Islet of Langerhans (tissue), 1 donor: ENCODE data around the gene CPXM2.

Experiments used
- FAIRE-seq: peaks from one replicate; lab custom pipeline; 2011; peaks lifted over from hg19 to GRCh38; lab: Jason Lieb, UNC

CPXM2 gene

DNA sequence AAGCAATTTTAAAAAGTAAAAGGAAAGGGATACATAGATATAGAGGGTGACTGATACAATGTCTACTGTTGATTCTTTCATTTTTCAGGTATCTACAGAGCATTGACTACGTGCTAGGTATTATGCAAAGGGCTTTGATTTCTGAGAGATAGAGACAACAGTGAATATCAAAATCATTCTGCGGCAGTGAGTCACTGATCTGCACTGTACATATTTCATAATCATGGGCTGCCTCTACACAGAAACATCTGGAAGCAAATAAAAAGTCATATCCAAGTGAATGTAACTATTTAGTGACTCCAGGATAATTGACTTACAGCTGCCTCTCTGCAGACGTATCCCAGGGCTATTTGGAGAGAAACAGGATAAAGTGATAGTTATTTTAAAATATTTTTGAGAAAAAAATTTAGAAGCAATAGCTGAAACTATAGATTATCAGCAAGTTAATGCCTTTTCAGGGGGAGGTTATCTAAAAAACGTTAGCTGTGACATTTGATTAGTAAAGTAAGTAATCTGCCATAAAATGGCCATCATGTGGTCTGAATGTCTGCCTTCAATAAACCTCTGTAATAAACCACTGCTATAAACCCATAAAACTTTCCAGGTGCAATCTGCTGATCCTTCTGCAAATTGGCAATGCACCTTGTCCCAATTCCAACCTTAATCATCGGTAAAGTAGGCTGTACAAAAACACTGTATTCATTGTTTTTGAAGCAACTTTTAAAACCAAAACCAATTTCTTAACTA, 43.7 kb downstream of the CPXM2 start:
- FAIRE-seq = no peak

DNA sequence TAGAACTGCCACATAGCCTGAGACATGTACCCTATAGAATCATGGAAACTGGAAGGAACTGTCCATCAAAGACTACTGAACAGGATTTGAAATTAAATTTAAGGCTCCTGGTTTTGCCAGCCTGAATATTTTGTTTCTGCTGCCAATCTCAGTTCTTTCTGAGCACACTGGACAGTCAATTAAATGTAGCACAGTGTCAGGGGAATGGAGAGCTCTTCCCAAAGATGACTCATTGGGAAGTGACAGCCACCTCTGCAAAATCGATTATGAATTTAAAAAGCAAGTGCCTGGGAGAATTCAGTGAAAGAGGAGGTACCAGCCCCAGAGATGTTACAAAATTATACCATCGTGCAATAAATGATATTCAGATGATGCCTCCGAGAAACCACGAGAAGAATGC, 47.8 kb downstream of the CPXM2 start:
- FAIRE-seq = no peak

DNA sequence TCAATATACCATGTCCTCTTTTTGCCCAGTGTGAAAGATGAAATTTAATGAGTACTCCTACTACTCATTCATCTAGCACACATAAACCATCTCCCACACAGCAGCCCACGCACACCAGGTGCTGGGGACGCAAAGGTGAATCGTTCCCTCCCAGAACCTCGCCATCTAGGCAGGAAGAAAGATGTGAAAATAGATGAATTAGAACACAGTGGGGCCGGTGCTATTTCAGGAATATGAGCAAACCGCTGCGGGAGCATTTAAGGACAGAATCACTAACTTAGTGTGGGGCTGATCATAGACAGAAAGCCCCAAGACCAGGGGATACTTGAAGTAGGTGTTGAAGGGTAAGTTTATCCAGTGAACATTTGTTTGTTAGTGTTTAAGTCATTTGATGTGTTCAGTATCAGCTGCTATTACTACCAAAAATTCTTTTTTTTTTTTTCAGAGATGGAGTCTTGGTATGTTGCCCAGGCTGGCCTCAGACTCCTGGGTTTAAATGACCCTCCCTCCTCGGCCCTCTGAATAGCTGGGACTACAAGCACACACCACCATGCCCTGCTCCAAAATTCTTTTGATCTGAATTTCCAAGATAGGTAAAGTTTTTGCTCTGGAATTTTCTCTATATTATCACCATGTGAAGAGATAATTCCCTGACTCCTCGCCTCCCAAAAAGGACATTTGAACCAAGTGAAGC, 48.8 kb downstream of the CPXM2 start:
- FAIRE-seq = no peak

DNA sequence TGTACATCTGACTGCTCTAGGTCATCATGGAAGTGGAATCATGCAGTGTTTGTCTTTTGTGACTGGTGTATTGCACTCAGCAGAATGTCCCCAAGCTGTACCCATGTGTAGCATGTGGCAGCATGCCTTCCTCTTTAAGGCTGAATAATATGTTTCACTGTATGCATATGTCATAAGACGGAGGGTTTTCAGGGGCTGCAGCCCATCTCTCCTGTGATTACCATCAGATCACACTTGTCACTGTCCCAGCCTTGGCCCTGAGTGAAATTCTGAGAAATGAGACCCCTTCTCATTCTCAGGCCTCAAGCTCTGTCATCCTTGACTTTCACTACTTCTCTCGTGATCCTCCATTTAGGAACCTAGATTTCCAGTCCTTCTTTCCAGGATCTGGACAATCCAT, 50.0 kb downstream of the CPXM2 start:
- no peak for FAIRE-seq

DNA sequence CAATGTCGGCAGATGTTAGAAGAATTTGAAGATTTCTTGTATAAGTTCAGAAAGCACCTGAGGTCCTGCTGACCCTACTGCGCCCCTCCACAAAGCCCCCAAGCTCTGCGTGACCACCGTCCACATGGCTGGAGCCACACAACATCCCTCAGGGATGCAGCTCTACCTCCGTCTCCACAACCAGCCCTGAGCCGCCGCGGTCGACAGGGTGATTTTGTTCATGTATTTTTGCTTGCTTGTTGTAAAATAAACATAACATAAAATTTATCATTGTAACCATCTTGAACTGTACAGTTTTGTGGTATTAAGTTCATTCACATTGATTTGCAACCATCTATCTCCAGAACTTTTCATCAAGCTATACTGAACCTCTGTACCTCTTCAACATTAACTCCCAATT, 50.5 kb downstream of the CPXM2 start:
- no peak for FAIRE-seq

DNA sequence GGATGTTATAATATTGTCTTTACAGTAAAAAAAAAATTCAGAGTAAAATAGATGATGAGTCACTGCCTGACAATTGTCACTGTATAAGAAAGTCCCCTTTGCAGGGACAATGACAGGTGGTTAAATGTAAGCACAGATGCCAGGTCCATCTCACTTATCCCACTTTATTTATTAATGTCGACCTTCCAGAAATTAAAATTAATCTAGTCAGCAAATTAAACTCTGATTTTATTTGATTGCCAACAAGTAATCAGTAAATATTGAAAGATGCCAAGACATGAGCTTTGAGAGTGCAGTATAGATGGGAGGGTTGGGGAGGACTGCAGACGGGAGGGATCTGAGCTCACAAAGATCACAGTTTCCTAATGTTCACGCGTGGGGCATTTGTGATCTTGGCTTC, 50.9 kb downstream of the CPXM2 start:
- no peak for FAIRE-seq

DNA sequence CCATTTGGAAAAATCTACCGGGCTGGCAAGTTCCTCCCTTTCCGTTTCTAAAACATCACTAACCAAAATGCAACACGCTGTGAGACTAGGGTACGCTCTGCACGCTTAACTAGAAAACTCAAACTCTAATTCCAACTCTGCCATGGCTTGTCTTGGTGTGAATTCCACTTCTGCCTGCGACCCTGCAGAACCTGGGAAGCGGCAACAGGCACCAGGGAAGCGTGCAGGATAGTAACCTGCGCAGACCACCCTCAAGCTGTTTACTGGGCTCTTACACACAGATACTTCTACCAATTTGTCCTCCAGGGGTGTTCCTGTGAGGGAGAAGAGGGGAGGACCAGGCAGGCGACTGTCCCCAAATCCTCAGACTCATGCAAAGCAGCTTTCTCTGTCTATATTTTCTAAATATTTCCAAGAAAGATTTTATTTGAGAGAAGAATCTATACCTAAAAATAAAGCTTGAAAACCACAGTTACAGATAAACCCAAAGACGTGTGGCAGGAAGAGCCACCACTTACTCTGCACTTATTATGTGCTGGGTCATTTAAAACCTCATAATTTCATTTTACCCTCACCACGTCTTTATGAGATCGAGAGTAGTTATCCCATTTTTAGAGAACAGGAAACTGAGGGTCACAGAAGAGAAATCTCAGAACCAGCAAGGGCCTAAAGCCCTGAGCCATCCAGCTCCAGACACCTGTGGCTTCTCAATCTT, 52.9 kb downstream of the CPXM2 start:
- no peak for FAIRE-seq

DNA sequence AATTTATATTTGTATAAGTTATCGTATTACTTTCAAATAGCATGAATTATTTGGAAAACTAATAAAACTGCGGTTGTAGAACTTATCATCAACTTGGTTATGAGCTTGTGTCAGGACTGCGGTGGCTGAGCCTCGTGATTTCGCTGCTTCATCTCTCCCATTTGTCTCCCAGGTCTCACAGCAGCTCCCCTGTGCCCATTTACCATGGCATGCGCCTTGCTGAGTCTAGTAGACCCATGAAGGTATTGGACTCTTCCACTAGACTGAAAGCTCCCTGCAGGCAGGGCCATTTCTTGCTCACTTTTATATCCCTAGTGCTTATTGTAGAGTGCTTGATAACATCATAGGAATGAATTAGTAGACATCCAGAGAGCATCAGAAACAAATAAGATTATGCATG, 53.9 kb downstream of the CPXM2 start:
- no peak for FAIRE-seq

DNA sequence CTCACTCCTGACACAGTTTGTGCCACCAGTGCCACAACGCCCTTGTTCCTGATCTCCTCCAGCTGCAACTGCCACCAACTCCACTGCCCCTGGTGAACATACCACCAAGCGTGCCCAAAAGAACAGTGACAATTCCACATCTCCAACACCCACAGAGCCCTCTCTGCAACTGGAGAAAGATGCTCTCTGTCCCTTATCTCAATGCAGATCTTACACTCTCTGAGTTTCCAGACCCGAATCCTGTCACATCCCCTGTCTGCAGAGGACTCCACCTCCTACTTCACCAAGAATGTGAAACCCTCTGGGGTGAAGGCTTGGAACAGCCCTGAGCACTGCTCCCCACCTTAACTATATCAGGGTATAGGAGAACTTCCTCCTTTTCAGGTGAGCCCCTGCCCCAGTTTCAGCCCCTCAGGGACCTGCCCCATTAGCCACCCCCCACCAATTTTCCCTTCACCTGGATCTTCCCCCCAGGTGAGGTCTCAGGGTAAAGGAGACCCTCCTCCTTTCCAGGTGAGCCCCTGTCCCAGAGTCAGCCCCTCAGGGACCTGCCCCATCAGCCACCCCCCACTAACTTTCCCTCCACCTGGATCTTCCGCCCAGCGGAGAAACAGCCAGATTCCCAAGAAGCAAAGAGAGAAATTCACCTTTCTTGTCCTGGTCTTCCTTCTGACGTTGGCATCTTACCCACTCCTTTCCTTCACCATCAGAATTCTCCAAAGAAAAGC, 55.0 kb downstream of the CPXM2 start:
- no peak for FAIRE-seq

DNA sequence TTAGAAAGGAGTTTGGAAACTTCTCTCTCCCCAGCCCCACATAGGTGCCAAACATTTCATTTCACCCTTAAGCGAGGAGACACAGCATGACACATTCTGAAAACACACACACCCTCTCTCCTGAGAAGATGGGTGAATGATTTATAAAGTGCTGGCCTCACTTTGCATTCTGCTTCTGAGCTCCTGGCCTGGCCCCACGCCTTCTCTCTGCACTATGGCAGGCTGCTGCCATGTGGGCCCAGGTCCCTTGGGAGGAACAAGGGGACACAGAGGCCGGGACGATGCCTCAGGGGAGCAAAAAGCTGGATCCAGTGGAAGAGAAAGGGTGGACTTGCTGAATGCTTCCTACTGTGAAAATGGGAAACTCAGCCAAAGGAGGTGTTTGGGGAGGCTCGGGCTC, 56.0 kb downstream of the CPXM2 start:
- FAIRE-seq = no peak

DNA sequence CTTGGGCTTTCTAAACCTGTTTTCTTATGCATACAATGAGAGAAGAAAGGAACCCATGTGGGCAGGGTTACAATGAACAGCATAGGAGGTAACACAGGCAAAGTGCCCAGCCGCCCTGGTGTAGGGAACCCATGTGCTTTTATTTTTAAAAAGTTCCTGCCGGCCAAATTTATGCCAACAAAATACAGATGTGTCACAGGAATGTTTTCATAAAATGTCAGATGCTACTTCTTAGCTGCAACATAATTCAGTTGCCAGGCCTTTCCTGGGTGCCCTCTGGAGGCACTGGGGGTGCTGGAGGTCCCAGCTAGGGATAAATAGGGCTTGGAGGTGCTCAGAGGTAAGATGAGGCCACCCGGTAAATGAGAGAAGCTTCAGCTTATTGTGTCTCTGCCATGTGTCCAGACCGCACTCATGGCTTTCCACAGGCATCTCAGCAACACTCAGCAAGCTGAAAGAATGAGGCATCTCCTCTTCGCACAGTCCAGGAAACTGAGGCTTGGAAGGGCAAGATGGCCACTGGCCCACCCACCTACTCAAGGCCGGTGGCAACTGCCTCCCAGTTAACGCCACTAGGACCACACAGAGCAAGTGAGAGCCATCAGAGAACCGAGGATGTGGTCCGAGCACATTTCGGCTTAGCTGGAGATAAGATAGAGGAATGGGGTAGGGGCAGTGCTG, 58.3 kb downstream of the CPXM2 start:
- FAIRE-seq = no peak

DNA sequence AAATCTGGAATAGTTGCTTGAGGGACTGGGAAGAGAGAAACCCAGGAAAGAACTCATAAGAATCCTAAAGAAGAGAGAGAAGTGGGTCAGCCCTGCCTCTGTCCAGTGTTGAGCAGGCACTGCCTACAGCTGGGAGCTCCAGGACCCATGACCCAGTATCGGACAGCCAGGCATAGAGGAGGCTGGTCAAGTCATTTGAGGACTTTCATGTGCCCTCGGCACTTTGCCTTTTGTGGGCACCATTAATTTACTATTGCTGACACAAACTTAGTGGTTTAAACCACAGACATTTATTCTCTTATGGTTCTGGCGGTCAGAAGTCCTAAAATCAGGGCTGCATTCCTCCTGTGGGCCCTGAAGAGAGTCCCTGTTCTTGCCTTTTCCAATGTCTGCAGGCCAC, 60.3 kb downstream of the CPXM2 start:
- no peak for FAIRE-seq

DNA sequence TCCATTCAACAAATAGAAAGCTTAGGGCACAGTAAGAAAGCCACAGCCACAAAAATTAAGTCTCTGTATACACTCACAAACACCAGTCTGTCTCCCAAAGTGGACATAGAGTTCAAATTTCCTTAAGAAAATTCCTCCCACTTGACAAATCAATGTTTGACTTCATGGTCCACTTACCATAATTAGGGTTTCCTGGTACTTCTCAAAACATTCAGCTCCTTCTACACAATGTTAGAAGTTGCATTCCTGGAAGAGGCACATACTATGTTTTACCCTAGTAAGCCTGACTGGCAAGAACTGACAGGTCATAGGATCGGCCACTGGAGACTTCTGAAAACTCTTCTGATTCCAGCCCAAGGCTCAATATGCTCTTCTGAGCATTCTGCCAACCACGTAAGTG, 70.5 kb downstream of the CPXM2 start:
- FAIRE-seq = no peak

DNA sequence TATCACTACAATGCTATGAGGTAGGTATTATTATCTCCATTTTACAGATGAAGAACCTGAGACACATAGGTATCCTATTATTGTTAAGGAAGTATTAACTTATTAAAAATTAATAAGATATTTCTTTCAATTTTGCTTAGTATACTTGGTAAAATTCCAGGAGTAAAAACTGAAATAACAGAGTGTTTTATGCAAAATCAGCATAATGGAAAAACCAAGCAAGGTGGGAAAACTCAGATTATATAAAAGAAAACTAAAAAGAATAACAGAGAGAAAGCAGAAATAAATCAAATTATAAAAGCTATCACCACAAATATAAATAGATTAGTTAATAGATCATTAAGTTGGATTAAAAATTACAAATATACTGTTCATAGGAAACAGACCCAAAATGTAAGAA, 82.0 kb downstream of the CPXM2 start:
- no peak for FAIRE-seq

DNA sequence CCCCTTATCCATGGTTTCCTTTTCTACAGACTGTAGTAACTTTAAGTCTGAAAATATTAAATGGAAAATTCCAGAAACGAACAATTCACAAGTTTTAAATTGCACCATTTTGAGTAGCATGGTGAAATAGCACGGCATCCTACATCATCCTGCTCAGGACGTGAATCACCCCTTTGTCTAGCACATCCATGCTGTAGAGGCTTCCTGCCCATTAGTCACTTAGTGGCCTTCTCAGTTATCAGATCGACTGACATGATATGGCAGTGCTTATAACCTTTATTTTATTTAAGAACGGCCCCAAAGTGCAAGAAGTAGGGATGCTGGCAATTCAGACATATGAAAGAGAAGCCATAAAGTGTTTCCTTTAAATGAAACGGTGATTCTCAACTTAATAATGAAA, 82.7 kb downstream of the CPXM2 start:
- no peak for FAIRE-seq

DNA sequence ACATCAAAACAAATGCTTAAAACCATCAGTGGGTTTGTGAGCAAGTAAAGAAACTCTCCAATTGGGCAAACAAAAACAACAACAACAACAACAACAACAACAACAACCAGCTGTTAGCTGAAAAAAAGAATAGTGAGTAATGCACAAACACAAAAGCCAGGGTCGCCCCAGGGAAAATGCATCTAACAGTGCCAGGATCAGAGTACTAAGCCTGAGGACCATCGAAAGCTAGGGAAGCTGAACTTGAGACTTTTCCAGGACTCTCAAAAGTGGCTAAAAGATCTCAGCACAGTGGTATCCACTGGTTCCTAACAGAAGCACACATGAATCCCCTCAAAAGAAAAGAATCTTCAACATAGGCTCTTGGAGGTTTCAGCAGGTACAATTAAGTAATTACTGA, 83.3 kb downstream of the CPXM2 start:
- no peak for FAIRE-seq

DNA sequence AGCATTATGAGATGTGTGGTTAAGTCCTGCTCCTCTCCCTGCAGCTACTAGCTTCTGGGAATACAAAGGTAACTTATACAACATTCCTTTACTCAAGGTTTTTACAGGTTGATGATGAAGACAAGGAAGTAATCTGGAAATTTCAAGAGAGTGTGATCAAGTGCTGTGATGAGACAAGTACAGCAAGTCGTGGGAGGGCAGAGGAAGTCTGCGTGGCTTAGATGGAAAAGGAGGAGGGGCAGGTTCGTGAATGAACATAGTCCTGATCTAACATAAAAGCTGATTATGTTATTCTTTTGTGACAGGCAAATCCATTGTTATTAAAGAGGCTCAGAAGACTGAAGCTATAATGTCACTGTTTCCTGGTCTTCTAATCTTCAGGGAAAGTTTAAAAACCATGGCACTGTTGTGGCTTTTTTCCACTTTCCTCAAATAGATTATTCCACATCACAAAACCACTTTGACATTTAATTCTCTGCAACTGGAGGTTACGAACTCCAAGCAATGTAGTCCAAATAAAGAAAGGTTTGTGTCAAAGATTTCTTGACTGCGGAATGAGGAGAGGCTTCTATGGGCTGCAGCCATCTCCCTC, 84.1 kb downstream of the CPXM2 start:
- FAIRE-seq = no peak

DNA sequence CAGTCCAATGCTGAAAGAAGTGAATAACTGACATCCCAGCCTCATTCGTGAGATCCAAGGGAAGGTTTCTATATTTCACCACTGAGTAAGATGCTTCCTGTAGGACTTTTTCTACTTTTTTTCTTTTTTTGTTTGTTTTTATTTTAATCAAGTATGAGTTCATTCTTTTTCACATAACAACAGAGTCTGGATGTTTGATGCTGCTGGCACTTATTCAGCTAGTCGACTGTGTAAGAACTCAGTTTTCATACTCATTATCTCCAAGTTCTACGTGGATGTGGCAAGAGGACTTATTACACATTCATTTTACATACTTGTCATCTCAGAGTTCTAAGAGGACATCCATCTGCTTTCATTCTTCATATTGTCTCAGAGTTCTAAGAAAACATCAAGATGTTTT, 86.9 kb downstream of the CPXM2 start:
- FAIRE-seq = no peak

DNA sequence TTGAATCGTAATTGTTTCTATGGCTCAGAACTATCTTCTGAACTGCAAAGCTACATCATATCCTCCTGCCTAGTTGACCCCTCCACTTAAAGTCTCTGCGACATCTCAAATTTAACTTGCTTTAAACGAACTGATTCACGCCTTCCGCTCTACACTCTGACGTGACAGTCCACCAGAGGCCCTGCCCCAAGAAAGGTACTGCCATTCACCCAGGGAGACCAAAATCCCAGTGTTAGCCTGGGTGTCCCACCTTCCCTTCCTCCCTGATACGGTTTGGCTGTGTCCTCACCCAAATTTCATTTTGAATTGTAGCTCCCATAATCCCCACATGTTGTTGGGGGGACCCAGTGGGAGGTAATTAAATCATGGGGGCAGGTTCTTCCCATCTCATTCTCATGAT, 90.8 kb downstream of the CPXM2 start:
- no peak for FAIRE-seq

DNA sequence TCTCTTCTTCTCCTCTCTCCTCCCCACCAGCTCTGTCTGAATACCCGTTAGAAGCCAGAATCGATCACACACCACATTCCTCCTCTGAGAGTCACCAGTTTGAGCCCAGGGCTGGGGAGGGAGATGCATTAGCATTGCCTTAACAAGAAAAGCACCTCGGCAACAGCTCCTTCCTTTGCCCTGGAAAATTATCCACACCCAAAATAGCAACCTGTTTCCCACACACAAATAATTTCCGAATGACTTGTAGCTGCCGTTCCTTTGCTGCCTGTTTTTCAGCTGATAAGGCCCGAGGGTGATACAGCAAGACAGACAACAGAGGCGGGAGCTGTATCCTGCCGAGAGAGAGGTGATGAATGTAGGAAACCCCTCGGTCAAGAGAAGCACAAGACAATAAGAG, 91.3 kb downstream of the CPXM2 start:
- FAIRE-seq = no peak

DNA sequence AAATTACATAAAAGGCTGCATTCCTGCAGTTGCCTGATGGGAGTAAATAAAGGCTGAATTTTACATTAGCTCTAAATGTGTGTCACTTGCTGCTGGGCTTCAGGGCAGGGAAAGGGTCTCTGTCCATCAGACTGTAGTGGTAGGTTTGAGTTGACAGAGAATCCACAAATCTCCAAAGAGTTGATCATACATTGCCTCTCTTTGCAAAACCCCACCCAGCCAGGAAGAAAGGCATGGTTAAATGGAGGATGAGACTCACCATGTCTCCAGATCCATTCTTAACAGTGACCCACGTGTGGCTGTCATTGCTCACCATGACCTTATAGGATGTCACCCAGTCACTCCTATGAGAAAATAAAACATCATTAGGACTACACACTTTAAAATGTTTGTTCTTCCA, 92.8 kb downstream of the CPXM2 start:
- FAIRE-seq = no peak

DNA sequence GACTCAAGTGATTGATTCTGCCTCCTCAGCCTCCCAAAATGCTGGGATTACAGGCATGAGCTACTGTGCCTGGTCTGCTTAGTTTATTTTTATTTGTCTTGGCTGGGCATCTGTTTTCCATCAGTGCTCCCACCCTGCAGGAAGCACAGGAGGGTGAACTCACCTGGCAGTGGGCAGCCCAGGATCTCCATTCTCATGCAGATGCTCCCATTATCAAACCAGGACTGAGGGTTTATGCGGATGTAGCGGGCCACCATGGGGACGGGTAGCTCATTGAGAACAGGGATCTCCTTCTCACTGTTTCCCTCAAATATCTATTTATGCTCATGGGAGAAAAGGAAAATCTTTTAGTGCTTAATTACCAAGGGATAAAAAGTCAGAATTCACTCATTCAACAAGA, 93.8 kb downstream of the CPXM2 start:
- FAIRE-seq = no peak
